Measurements from ENCODE around the gene MSI2. TPM values are rescaled to one million over a fixed set of nuclear protein-coding genes. Genes with fewer than 3 reads are reported as not detected.

Gene MSI2
- total and polyA plus RNA-seq, 7 experiments from 2014 or later, result 3.3 to 169 (median 125) TPM

DNA sequence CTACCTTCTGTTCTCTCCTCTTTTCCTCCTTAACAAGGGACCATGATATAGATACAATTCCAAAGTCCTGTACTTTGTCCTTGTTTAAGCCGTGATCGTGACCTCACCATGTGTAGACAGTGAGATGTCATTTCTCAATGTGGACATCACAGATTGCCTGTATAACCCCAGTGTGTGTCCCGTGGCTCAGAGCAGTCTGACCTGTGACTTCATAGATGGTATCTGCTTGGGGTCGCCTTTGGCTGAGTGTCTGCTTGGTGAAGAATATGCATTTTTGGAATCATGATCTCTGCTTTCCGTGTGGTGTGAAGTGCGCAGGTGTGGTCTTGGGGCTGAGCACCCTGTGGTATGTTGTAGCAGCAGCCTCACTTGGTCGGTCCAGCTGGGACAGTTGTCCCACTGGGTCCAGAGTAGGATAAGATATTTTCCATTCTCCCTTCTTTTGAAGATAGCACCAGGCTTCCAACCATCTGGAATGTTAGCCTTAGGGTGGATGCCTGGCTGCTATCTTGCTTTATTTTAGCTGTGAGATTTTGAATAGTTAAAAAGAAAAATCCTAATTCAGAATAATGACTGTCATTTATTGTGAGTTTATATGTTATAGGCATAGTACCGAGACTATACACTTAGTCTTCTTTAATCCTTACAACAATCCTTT lies 13.4 kb downstream of the MSI2 start:
- intact Hi-C loops (cut with micrococcal nuclease), result no loop called here
- H3K27ac Mint-ChIP-seq, result peak overlapping the region in 1 of 9 donors; percentile 20
- peak overlapping the region in 1 of 10 donors; percentile 34 for H3K4me3 Mint-ChIP-seq
- POLR2A ChIA-PET, result no interaction called here
- Histone ChIP-seq H3K4me1 (ENCODE audit: control insufficient read depth in 2 of 2, insufficient read depth in 2 of 2, low read length in 2 of 2) (no peaks in the 10 kb centered on the region), H3K4me3 (ENCODE audit: low read length) (no peak overlapping the region), H3K36me3 (ENCODE audit: control insufficient read depth in 2 of 3, insufficient read depth in 3 of 3, low read length in 3 of 3) (peaks cover under 1 to 60% (median 6%) of the 10 kb centered on the region in 3 experiments), H3K27me3 (ENCODE audit: control insufficient read depth in 2 of 2, insufficient read depth in 2 of 2, low read length in 2 of 2) (no peaks in the 10 kb centered on the region), H3K27ac (ENCODE audit: low read depth, low read length) (no peak overlapping the region), H3K9me3 (ENCODE audit: control insufficient read depth in 2 of 3, low read length in 3 of 3) (no peaks in the 10 kb centered on the region)
- no peaks in the 10 kb centered on the region for H3K27me3 Mint-ChIP-seq
- no peak for DNase-seq
- no peaks in the 10 kb centered on the region for H3K9me3 Mint-ChIP-seq
- CTCF ChIA-PET, result interaction anchor here (1.9 kb wide), 1 partner anchor 26 kb away, joined by 7 read pairs; no protein-coding TSS in a partner anchor
- ATAC-seq, result no peak
- peaks cover 25 to 61% (median 56%) of the 10 kb centered on the region in 7 donors for H3K4me1 Mint-ChIP-seq
- H3K36me3 Mint-ChIP-seq, result peaks cover 26 to 56% (median 41%) of the 10 kb centered on the region in 5 donors

DNA sequence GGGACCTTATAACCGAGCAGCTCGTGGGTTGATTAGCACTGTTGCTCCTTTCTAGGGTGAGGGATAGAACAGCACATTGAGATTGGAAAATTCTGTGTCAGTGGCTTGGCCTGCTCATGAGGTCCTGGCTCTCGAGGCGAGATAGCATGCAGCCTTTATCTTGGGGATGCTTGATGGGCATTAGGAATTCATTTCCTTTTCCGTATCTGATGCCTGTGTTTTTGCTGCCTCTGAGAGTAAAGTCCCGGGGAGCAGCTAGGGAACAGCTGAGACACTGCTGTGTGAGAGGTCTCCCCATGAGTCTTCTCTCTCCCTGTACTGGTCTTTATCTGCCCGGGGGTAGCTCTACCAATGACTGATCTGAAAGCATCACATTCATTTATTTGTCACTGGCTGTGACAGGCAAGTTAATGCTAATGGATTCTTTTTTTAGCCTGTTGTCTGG lies 14.5 kb downstream of the MSI2 start:
- Mint-ChIP-seq H3K4me3 (no peak overlapping the region), H3K9me3 (no peaks in the 10 kb centered on the region), H3K27ac (peak overlapping the region in 1 of 9 donors; percentile 34), H3K36me3 (peaks cover 26 to 50% (median 41%) of the 10 kb centered on the region in 5 donors), H3K4me1 (peaks cover 26 to 63% (median 55%) of the 10 kb centered on the region in 7 donors), H3K27me3 (no peaks in the 10 kb centered on the region)
- Histone ChIP-seq H3K4me1 (ENCODE audit: control insufficient read depth in 2 of 2, insufficient read depth in 2 of 2, low read length in 2 of 2) (no peaks in the 10 kb centered on the region), H3K9me3 (ENCODE audit: control insufficient read depth in 2 of 3, low read length in 3 of 3) (no peaks in the 10 kb centered on the region), H3K27me3 (ENCODE audit: control insufficient read depth in 2 of 2, insufficient read depth in 2 of 2, low read length in 2 of 2) (no peaks in the 10 kb centered on the region), H3K4me3 (ENCODE audit: low read length) (no peak overlapping the region), H3K36me3 (ENCODE audit: control insufficient read depth in 2 of 3, insufficient read depth in 3 of 3, low read length in 3 of 3) (peaks cover 0 to 64% (median under 1%) of the 10 kb centered on the region in 3 experiments), H3K27ac (ENCODE audit: low read depth, low read length) (no peak overlapping the region)
- intact Hi-C loops (cut with micrococcal nuclease), result no loop called here
- ATAC-seq (no peak), DNase-seq (no peak)
- POLR2A ChIA-PET, result no interaction called here
- CTCF ChIA-PET, result interaction anchor here (1.9 kb wide), 1 partner anchor 27 kb away, joined by 7 read pairs; no protein-coding TSS in a partner anchor

DNA sequence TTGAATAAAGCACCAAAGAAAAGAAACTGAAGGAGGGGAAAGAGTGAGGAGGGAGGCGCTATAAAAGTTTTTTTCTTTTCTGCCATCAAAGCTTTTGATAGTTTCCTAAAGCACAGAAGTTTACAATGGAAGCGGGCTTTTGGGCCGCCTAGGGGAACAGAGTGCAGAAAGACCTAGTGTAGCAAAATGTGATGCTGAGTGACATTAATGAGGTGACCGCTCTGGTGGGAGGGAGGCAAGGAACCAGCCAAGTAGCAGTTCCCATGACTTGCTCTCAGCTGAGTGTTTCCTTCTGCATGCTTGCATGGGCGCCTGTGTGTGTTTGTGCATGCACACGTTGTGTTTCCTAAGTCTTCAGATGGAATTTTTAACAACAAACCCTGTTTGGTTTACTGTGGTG lies 15.5 kb downstream of the MSI2 start:
- CTCF ChIA-PET, result no interaction called here
- Mint-ChIP-seq H3K27me3 (no peaks in the 10 kb centered on the region), H3K9me3 (no peaks in the 10 kb centered on the region), H3K36me3 (peaks cover 26 to 51% (median 38%) of the 10 kb centered on the region in 5 donors), H3K4me1 (peaks cover 28 to 69% (median 57%) of the 10 kb centered on the region in 7 donors), H3K4me3 (no peak overlapping the region), H3K27ac (peak overlapping the region in 2 of 9 donors; percentile 34 to 39)
- Histone ChIP-seq H3K36me3 (ENCODE audit: control insufficient read depth in 2 of 3, insufficient read depth in 3 of 3, low read length in 3 of 3) (peaks cover 0 to 68% (median 0%) of the 10 kb centered on the region in 3 experiments), H3K27me3 (ENCODE audit: control insufficient read depth in 2 of 2, insufficient read depth in 2 of 2, low read length in 2 of 2) (no peaks in the 10 kb centered on the region), H3K4me3 (ENCODE audit: low read length) (no peak overlapping the region), H3K27ac (ENCODE audit: low read depth, low read length) (no peak overlapping the region), H3K9me3 (ENCODE audit: control insufficient read depth in 2 of 3, low read length in 3 of 3) (no peaks in the 10 kb centered on the region), H3K4me1 (ENCODE audit: control insufficient read depth in 2 of 2, insufficient read depth in 2 of 2, low read length in 2 of 2) (no peaks in the 10 kb centered on the region)
- ATAC-seq, result no peak
- POLR2A ChIA-PET, result interaction anchor here (1.4 kb wide), 1 partner anchor 11 kb away, joined by 4 read pairs; no protein-coding TSS in a partner anchor
- DNase-seq, result no peak
- intact Hi-C loops (cut with micrococcal nuclease), result no loop called here

DNA sequence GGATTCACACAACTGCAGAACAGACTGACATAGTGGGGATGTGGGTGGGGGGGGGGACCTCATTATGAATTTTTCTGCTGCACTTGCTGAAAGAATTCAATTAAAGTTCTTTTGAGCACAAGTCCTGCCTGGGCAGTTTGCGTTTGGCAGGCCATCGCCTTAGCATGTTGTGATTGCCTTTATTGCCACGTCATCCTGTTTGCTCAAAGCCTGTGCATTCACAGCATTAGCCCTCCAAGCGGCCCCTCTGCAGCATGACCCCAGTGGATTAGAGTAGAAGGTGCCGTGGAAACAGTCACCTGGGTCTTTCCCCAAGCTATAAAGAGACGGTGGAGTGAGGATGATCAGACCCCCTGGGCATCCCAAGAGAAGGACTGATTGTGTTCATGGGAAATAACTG lies 17.2 kb downstream of the MSI2 start:
- DNase-seq (no peak), ATAC-seq (no peak)
- Mint-ChIP-seq H3K4me1 (peaks cover 28 to 80% (median 58%) of the 10 kb centered on the region in 7 donors), H3K27ac (no peak overlapping the region), H3K9me3 (no peaks in the 10 kb centered on the region), H3K36me3 (peaks cover 14 to 44% (median 30%) of the 10 kb centered on the region in 5 donors), H3K4me3 (no peak overlapping the region), H3K27me3 (no peaks in the 10 kb centered on the region)
- Histone ChIP-seq H3K4me3 (ENCODE audit: low read length) (no peak overlapping the region), H3K9me3 (ENCODE audit: control insufficient read depth in 2 of 3, low read length in 3 of 3) (no peaks in the 10 kb centered on the region), H3K36me3 (ENCODE audit: control insufficient read depth in 2 of 3, insufficient read depth in 3 of 3, low read length in 3 of 3) (peaks cover 0 to 55% (median 0%) of the 10 kb centered on the region in 3 experiments), H3K4me1 (ENCODE audit: control insufficient read depth in 2 of 2, insufficient read depth in 2 of 2, low read length in 2 of 2) (no peaks in the 10 kb centered on the region), H3K27ac (ENCODE audit: low read depth, low read length) (no peak overlapping the region), H3K27me3 (ENCODE audit: control insufficient read depth in 2 of 2, insufficient read depth in 2 of 2, low read length in 2 of 2) (no peaks in the 10 kb centered on the region)
- intact Hi-C loops (cut with micrococcal nuclease), result no loop called here
- CTCF ChIA-PET, result interaction anchor here (0.7 kb wide), 1 partner anchor 138 kb away, joined by 8 read pairs; no protein-coding TSS in a partner anchor
- POLR2A ChIA-PET, result interaction anchor here (1.4 kb wide), 1 partner anchor 9 kb away, joined by 4 read pairs; no protein-coding TSS in a partner anchor

DNA sequence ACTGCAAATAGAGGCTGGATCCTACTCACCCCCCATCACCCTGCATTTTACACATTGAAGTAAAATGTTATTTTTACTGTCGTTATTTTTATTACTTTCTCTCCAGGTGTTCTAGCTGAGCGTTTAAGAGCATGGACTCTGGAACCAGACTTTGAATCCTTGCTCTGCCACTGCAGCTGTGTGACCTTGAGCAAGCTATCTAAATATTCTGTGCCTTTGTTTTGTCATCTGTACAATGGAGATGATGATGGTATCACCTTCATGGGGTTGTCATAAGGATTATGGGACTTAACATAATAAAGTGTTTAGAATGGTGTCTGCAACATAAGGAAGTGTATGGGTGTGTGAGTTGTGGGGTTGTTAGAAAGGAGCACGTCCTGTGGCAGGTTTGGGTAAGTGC lies 17.8 kb downstream of the MSI2 start:
- H3K9me3 ChIP-seq (ENCODE audit: control insufficient read depth in 2 of 3, low read length in 3 of 3), result no peaks in the 10 kb centered on the region
- H3K36me3 Mint-ChIP-seq, result peaks cover 14 to 44% (median 35%) of the 10 kb centered on the region in 5 donors
- H3K36me3 ChIP-seq (ENCODE audit: control insufficient read depth in 2 of 3, insufficient read depth in 3 of 3, low read length in 3 of 3), result peaks cover 0 to 59% (median 0%) of the 10 kb centered on the region in 3 experiments
- H3K27me3 Mint-ChIP-seq, result no peaks in the 10 kb centered on the region
- peaks cover 27 to 82% (median 60%) of the 10 kb centered on the region in 7 donors for H3K4me1 Mint-ChIP-seq
- POLR2A ChIA-PET, result no interaction called here
- no peak for ATAC-seq
- no peak overlapping the region for H3K4me3 ChIP-seq (ENCODE audit: low read length)
- no peak for DNase-seq
- H3K27me3 ChIP-seq (ENCODE audit: control insufficient read depth in 2 of 2, insufficient read depth in 2 of 2, low read length in 2 of 2), result no peaks in the 10 kb centered on the region
- H3K4me1 ChIP-seq (ENCODE audit: control insufficient read depth in 2 of 2, insufficient read depth in 2 of 2, low read length in 2 of 2), result no peaks in the 10 kb centered on the region
- no peaks in the 10 kb centered on the region for H3K9me3 Mint-ChIP-seq
- intact Hi-C loops (cut with micrococcal nuclease), result no loop called here
- peak overlapping the region in 2 of 9 donors; percentile 21 to 33 for H3K27ac Mint-ChIP-seq
- H3K4me3 Mint-ChIP-seq, result no peak overlapping the region
- CTCF ChIA-PET, result no interaction called here
- no peak overlapping the region for H3K27ac ChIP-seq (ENCODE audit: low read depth, low read length)

DNA sequence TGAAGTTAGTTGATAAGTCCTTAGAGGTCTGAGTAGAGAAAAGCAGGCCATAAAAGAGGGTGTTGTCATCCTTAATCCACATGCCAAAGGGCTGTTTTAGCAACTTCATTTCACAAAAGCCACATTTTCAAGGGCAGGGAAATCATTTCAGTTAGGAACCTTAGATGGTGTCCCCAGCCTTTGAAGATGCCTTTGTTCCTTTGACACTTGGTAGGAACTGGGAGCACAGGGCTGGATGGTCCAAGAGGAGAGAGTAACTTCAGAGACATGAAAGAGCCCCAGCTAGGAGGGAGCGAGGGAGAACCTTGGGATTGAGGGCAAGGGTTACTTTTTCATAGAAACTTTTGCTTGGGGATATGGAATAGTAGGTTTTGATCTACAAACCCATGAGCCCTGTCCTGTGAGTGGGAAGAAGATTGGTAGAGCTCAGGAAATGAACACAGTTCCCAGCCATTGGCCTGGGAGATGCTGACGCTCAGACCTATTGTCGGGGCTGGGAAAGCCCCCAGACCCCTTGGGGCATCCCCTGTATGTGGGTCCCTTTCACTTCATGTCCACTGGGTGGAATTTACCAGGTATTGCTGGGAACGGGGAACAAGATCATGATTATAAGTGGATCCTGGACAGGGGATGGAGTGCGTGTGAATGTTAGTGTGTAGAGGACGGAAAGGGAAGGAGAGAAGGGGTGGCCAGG lies 18.9 kb downstream of the MSI2 start:
- Mint-ChIP-seq H3K4me1 (peaks cover 31 to 83% (median 61%) of the 10 kb centered on the region in 7 donors), H3K27me3 (no peaks in the 10 kb centered on the region), H3K4me3 (no peak overlapping the region), H3K36me3 (peaks cover 10 to 47% (median 32%) of the 10 kb centered on the region in 5 donors), H3K27ac (peak overlapping the region in 3 of 9 donors; percentile 1 to 59 (median 42)), H3K9me3 (peaks cover 0 to 1% (median 0%) of the 10 kb centered on the region in 11 donors)
- CTCF ChIA-PET, result no interaction called here
- intact Hi-C loops (cut with micrococcal nuclease), result no loop called here
- no peak overlapping the region for H3K27ac ChIP-seq (ENCODE audit: low read depth, low read length)
- DNase-seq, result no peak
- H3K4me1 ChIP-seq (ENCODE audit: control insufficient read depth in 2 of 2, insufficient read depth in 2 of 2, low read length in 2 of 2), result no peaks in the 10 kb centered on the region
- H3K9me3 ChIP-seq (ENCODE audit: control insufficient read depth in 2 of 3, low read length in 3 of 3), result no peaks in the 10 kb centered on the region
- no peaks in the 10 kb centered on the region for H3K27me3 ChIP-seq (ENCODE audit: control insufficient read depth in 2 of 2, insufficient read depth in 2 of 2, low read length in 2 of 2)
- H3K4me3 ChIP-seq (ENCODE audit: low read length), result no peak overlapping the region
- no peak for ATAC-seq
- peaks cover 0 to 58% (median 0%) of the 10 kb centered on the region in 3 experiments for H3K36me3 ChIP-seq (ENCODE audit: control insufficient read depth in 2 of 3, insufficient read depth in 3 of 3, low read length in 3 of 3)
- POLR2A ChIA-PET, result no interaction called here

Measured in naive thymus-derived CD4-positive, alpha-beta T cell (primary cell).